Gastrocnemius medialis (tissue), 4 donors: ENCODE measurements around the gene PPM1G.

Source experiments
- CTCF ChIP-seq, 5 experiments: fragments of 450-650 bp in 3 of 5; fragments of 200-600 bp in 2 of 5; sonication (generic) in 2 of 5; IDR thresholded peaks in 4 of 5; conservative IDR thresholded peaks in 1 of 5; 1 replicate in 4 of 5; 2 replicates in 1 of 5; pipeline ENCODE4 v1.5.1; 2016 to 2019; ENCODE audit warnings: antibody characterized with exemption in 5 of 5, mild to moderate bottlenecking in 3 of 5, moderate library complexity in 3 of 5
- POLR2A ChIP-seq, 2 donors: fragments of 450-650 bp; IDR thresholded peaks; one replicate each; pipeline ENCODE4 v1.6.1; 2017; ENCODE audit warnings: antibody characterized with exemption in 2 of 2, mild to moderate bottlenecking in 2 of 2, moderate library complexity in 2 of 2

- TF ChIP-seq CTCF (IDR thresholded peaks at IDR 0.05 in 4 of 5, conservative IDR thresholded peaks at IDR 0.05 in 1 of 5) (no peak), POLR2A (IDR thresholded peaks at IDR 0.05) (no peak)
Observed at GRCh38 chr2:27350106-27350693, 59.2 kb downstream of the PPM1G start.
